NCI-H748 (cell line): Measurements from ENCODE around the gene KRTAP12-2.
"Not testable (repeated sequence)": the region's sequence is repeated elsewhere in the genome, so short reads cannot be mapped to it uniquely, and the experiment has no call there.

Experiments used
- DNase-seq: peaks from one replicate; lab custom pipeline; 2025; ENCODE audit not compliant: unreplicated experiment; lab: John Stamatoyannopoulos, UW

The KRTAP12-2 gene

DNA sequence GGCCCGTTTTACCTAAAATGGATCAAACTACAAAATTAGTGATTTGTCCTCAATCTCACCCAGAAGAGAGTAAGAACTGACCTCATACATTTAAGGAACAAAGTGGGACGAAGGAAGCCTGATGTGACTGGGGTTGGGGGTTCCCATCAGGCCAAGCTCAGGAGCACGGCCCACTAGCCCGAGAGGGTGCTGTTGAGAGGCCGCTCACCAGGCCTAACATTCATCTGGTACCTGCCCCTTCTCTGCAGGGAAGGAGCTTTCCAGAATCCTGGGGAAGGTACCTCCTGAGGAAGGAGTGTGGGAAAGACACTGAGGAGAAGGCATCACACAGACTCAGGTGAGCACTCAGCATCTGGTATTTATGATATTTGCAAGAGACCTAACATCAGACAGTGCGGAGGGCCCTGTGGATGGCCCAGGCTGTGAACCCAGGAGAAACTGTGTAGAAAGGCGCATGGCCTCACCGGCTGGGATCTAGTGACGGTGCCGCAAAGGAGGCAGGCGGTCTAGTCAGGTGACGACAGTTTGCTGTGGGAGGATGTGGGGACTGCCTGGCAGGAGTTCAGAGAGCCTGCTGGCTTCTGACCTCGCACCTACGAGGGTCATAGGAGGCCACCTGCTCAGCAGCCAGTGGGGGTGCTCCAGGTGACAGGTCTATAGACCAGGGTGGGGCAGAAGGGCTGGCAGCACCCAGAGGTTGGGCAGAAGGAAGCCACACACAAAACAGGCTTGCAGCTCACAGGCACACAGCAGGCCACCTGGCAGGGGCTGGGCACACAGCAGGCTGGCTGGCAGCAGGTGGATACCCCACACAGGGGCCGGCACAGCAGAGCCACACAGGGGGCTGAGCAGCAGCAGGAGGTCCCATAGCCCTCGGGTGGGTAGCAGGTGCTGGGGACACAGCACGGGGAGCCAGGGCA lies 12.8 kb downstream of the KRTAP12-2 start:
- DNase-seq: no peak

- no peak for DNase-seq
Observed at GRCh38 chr21:44653123-44653522, 13.6 kb downstream of the KRTAP12-2 start.

- no peak for DNase-seq
Observed at GRCh38 chr21:44650973-44651675, 15.6 kb downstream of the KRTAP12-2 start.

DNA sequence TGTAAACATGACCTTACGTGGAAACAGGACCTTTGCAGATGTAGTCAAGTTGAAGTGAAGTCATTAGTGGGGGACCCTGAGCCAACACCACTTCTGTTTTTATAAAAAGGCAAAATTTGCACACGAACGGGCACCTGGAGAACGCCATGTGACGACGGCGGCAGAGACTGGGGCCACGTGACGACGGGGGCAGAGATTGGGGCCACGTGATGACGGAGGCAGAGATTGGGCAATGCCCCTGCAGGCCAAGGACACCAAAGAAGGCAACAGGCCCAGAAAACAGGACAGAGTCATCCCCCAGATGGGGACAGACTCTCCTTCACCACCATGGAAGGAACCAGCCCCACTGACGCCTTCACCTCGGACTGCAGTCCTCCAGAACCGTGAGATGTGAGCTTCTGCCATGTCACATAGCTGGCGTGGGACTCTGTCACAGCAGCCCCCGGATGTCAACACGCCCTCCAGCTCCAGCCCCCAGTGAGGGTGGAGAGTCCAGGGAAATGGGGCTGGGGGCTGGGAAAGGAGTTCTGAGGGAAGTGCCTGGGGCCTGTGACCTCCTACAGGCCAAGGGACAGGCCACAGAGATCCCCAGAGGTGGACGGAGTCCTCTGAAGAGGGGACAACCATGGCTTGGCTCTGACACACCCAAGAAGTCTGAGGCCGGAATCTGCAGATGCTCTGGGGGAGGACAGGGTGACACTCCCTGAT lies 16.3 kb downstream of the KRTAP12-2 start:
- no peak for DNase-seq

DNA sequence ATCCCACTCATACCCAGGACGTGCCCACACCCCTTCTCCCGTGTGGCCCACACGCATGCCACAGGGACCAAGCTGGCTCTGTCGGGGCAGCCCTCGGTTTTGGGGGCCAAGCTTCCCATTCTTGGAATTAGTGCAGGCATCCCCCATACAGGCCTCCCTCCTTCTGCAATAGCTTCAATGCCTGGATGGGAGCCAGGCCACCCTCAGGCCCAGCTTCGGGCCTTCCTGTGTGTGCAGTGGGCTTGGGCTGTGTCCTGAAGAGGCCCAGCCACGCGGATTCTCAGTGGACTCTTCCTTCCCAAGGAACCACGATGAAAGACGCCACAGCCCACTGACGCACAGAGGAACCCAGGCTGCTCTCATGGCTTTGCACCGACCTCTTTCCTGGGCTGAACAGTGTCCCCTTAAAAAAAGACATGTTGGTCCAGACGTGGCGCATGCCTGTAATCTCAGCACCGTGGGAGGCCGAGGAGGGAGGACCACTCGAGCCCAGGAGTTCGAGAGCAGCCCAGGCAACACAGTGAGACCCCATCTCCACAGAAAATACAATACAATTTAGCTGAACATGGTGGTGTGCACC lies 17.1 kb downstream of the KRTAP12-2 start:
- DNase-seq: no peak

DNA sequence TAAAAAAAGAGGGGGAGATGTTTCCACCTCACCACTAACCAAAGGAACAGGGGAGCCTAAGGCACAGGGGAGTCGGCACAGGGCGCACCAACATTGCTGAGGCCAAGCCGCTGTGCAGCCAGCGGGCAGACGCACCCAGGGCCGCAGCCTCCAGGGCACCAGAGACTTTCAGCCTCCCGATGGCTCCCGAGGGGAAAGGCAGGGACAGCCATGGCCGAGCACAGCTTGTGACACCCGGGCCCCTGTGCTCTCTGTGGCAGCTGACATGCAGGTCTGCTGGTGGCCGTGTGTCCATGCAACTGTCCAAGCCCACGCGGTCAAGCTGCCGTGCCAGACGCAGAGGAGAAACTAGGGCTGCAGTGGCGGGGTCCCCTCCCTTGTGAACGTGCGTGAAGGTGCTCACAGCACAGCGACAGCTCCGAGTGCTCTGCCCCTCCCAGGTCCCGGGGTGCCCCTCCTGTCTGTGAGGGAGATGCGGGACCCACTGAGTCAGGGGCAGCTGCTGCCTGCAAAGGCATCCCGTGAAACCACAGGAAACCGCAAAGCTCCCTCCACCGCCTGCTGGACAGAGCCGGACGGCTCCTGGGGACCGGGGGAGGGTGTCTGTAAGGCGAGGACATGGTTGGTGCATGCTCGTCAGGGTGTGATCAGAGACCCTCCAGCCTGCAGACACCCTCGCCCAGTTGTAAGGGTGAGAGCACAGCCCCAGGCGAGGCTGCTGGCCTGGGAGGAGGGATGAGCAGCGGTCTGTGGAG lies 18.0 kb downstream of the KRTAP12-2 start:
- DNase-seq: no peak

DNA sequence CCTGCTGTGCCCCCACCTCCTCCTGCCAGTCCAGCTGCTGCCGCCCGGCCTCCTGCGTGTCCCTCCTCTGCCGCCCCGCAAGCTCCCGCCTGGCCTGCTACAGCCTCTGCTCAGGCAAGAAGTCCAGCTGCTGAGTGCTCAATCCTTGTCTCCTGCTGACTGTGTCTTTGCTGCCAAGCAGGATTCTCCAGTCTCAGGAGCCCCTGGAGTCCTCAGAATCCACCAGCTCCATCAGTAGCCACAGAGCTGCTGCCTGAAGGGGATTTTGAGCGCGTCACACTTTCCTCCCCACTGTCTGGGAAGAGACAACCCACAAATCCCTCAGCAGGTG lies 19.5 kb downstream of the KRTAP12-2 start:
- no peak for DNase-seq

DNA sequence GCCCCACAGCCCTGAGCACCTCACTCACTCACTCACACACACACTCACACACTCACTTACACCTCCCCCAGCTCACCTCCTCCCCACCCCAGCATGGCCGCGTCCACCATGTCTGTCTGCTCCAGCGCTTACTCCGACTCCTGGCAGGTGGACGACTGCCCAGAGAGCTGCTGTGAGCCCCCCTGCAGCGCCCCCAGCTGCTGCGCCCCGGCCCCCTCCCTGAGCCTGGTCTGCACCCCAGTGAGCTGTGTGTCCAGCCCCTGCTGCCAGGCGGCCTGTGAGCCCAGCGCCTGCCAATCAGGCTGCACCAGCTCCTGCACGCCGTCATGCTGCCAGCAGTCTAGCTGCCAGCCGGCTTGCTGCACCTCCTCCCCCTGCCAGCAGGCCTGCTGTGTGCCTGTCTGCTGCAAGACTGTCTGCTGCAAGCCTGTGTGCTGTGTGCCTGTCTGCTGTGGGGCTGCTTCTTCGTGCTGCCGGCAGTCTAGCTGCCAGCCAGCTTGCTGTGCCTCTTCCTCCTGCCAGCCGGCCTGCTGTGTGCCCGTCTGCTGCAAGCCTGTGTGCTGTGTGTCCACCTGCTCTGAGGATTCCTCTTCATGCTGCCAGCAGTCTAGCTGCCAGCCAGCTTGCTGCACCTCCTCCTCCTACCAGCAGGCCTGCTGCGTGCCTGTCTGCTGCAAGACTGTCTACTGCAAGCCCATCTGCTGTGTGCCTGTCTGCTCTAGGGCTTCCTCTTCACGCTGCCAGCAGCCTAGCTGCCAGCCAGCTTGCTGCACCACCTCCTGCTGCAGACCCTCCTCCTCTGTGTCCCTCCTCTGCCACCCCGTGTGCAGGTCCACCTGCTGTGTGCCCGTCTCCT lies 20.1 kb downstream of the KRTAP12-2 start, which contains the start of gene KRTAP10-11:
KRTAP10-11 (plus strand) TSS at position 49 of the 856 bp plus-strand sequence; CDS start at position 94, 45 bp downstream.
- DNase-seq: peak; percentile 12

GRCh38 chr21:44644878-44645277 lies 21.8 kb downstream of the KRTAP12-2 start:
- DNase-seq: no peak

DNA sequence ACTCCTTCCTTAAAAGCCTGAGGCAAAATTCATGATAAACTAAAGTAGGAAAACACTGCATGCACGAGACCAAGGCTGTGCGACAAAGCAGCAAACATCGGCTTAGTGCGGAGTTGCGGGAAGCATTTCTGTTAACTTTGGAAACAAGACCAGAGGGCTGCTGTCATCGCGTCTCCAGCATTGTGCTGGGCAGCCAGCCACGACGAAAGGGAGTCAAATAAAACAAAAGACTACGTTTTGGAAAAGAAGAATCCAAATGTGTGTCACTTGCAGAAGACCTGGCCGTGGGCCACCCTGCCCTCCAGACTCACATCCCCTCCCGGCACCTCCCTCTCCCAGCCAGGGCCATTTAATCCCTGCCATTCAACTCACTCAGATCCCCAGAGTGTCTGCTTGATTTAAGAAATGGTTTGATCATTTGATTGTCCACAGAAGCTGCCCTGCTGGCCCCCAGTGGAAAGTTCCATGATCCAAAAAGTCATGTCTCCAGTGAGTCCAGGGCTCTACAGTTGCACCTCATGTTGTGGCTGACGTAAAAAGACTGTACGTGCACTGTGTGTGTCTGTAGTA lies 22.9 kb downstream of the KRTAP12-2 start:
- peak; percentile 4 for DNase-seq

- no peak for DNase-seq
Observed at GRCh38 chr21:44640761-44641160, 26.0 kb downstream of the KRTAP12-2 start.

- DNase-seq: no peak
Observed at GRCh38 chr21:44639331-44639655, 27.4 kb downstream of the KRTAP12-2 start.

DNA sequence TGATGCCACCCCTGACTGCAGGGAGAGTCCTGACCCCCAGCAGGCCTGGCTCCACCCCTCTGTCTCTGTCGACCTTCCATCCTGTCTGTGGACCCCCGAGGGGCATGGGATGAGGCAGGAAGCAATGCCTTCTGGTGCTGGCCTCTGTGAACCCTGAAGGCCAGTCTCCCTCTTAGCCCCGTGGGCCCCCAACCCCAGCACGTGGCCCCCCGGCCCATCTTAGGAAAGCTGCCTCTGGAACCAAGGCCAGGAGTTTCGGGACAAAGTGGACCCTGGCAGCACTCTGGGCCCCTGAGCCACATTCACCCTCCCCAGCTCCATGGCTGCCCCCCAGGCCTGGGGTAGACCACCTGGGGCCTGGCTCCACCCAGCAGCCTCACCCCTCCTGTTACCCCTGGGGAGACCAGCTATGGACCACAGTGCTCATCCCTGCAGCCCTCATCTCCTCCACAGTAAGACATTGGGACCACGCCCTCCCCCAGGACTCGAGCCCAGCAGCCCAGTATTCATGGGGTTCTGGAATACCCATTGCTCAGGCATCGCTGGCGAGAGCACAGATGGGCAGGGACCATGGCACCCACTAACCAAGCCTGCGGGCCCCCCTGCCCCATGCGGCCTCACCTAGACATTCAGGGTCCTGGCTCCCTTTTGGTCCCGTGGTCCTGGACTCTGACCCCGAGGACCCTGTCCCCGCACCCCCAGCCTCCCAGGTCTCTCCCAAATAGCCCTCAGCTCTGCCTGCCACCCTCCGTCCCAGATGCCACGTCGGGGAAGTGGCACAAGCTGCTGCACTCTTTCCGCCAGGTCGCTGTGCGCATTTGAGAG lies 28.0 kb downstream of the KRTAP12-2 start:
- DNase-seq: not testable (repeated sequence)

DNA sequence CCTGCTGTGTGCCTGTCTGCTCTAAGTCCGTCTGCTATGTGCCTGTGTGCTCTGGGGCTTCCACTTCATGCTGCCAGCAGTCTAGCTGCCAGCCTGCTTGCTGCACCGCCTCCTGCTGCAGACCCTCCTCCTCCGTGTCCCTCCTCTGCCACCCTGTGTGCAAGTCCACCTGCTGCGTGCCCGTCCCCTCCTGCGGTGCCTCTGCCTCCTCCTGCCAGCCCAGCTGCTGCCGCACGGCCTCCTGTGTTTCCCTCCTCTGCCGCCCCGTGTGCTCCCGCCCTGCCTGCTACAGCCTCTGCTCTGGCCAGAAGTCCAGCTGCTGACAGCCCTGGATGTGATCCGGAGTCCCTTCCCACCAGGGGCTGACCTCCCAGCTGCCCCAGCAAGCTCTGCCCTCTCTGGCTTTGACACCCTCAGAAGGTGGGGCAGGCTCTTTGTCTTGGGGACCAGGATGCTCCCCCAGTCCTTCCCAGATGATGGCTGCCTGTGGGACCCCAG lies 28.8 kb downstream of the KRTAP12-2 start:
- DNase-seq: not testable (repeated sequence)

- DNase-seq: no peak
Observed at GRCh38 chr21:44637018-44637850, 29.5 kb downstream of the KRTAP12-2 start, which contains the start of gene KRTAP10-10. KRTAP10-10 (plus strand) TSS chr21:44637356; CDS start chr21:44637418, 62 bp downstream.

GRCh38 chr21:44636209-44637017 lies 30.3 kb downstream of the KRTAP12-2 start:
- DNase-seq: no peak
